ENCODE data around the gene OR4N2.
"Not testable (repeated sequence)": the region's sequence is repeated elsewhere in the genome, so short reads cannot be mapped to it uniquely, and the experiment has no call there.

DNA sequence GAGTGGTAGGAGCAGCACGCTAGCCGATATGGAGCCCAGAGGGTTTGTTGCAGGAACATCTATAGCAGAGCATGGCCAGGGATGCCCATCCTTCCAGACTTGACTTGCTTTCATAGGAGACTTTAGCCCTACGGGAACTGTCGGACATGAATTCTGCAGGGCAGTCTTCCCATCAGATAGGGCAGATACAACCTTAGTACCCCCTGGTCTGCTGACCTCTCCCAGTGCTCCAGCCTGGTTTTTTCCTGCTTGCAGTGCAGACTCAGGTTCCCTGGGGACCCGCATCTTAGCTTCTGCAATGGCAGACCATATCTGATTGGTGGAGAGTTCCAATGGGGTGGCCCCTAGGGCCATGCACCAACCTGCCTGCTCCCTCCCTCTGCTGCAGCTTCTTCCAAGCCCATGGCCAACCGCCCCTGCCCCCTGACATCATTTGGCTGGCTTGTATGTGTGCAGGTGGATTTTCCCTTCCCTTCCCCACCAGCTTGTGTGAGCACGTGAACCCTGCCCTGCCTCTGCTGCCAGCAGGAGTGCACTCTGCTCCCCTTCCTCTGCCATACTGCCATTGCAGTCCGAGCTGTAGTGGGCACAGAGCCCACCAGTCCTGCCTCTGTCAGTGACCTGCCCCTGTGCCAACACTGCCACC, 30.8 kb downstream of the OR4N2 start:
- TF ChIP-seq, protein P1, sequence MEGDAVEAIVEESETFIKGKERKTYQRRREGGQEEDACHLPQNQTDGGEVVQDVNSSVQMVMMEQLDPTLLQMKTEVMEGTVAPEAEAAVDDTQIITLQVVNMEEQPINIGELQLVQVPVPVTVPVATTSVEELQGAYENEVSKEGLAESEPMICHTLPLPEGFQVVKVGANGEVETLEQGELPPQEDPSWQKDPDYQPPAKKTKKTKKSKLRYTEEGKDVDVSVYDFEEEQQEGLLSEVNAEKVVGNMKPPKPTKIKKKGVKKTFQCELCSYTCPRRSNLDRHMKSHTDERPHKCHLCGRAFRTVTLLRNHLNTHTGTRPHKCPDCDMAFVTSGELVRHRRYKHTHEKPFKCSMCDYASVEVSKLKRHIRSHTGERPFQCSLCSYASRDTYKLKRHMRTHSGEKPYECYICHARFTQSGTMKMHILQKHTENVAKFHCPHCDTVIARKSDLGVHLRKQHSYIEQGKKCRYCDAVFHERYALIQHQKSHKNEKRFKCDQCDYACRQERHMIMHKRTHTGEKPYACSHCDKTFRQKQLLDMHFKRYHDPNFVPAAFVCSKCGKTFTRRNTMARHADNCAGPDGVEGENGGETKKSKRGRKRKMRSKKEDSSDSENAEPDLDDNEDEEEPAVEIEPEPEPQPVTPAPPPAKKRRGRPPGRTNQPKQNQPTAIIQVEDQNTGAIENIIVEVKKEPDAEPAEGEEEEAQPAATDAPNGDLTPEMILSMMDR (IDR thresholded peaks at IDR 0.05), result not testable (repeated sequence)
- not testable (repeated sequence) for TF ChIP-seq POLR2AphosphoS5 (IDR thresholded peaks at IDR 0.05; ENCODE audit: low read depth, low read length)
